HEK293 (cell line): ENCODE data around the gene SDC1.
"Not testable (repeated sequence)": the region's sequence is repeated elsewhere in the genome, so short reads cannot be mapped to it uniquely, and the experiment has no call there.

Experiments
- CTCF ChIA-PET: fragments of 350-600 bp; formaldehyde crosslinking; extraction: SDS; loops from one replicate; lab custom pipeline; 2021; ENCODE audit warnings: antibody characterized with exemption; lab: Yijun Ruan, JAX
- POLR2A ChIA-PET: fragments of 300-600 bp; formaldehyde crosslinking; extraction: SDS; loops from one replicate; lab custom pipeline; 2020; ENCODE audit warnings: antibody characterized with exemption, inconsistent platforms; lab: Yijun Ruan, JAX
- H3K27ac ChIP-seq: fragments of 200-500 bp; sonication (Bioruptor generic); 2 replicates; pipeline ENCODE4 v1.5.1; 2014; ENCODE audit warnings: low read depth, low read length, control low read depth, inconsistent platforms; ENCODE audit errors: extremely low read depth
- H3K36me3 ChIP-seq, 2 experiments: fragments of 200-500 bp in 1 of 2; sonication (Bioruptor generic) in 1 of 2; 1 replicate in 1 of 2; 2 replicates in 1 of 2; pipeline ENCODE4 v1.5.1; 2014 to 2017; ENCODE audit warnings: inconsistent platforms in 2 of 2, low read length in 2 of 2; ENCODE audit not compliant: control insufficient read depth in 2 of 2, insufficient read depth in 1 of 2
- H3K4me1 ChIP-seq: fragments of 200-500 bp; sonication (Bioruptor generic); 2 replicates; pipeline ENCODE4 v1.5.1; 2014; ENCODE audit warnings: mild to moderate bottlenecking, low read length, inconsistent platforms; ENCODE audit not compliant: control insufficient read depth, insufficient read depth
- H3K4me3 ChIP-seq: 2 replicates; pipeline ENCODE4 v1.5.1; 2011; ENCODE audit warnings: low read depth, mild to moderate bottlenecking, control low read depth, low read length, moderate library complexity
- H3K9me3 ChIP-seq: fragments of 200-500 bp; sonication (Bioruptor generic); 2 replicates; pipeline ENCODE4 v1.5.1; 2014; ENCODE audit warnings: low read depth, low read length, inconsistent platforms; ENCODE audit not compliant: control insufficient read depth, insufficient read depth
- EGR2 ChIP-seq: fragments of 450-650 bp; formaldehyde crosslinking; IDR thresholded peaks from 2 replicates; pipeline ENCODE4 v1.5.1; 2016; ENCODE audit warnings: low read depth, missing biosample characterization, missing genetic modification characterization
- KLF10 ChIP-seq: fragments of 450-650 bp; IDR thresholded peaks from 2 replicates; pipeline ENCODE4 v1.5.1; 2018; ENCODE audit warnings: missing biosample characterization, mild to moderate bottlenecking, missing genetic modification characterization
- ZNF175 ChIP-seq: fragments of 450-650 bp; formaldehyde crosslinking; IDR thresholded peaks from 2 replicates; pipeline ENCODE4 v1.5.1; 2016; ENCODE audit warnings: missing biosample characterization, missing genetic modification characterization
- ZNF266 ChIP-seq: fragments of 450-650 bp; formaldehyde crosslinking; IDR thresholded peaks from 2 replicates; pipeline ENCODE4 v1.5.1; 2016; ENCODE audit warnings: missing biosample characterization, missing genetic modification characterization, low read depth
- ZNF274 ChIP-seq, 2 experiments: fragments of 200-500 bp in 1 of 2; fragments of 450-650 bp in 1 of 2; sonication (Bioruptor generic) in 1 of 2; formaldehyde crosslinking in 1 of 2; IDR thresholded peaks; 2 replicates each; pipeline versions ENCODE4 v1.5.1 to v1.6.1; 2014 to 2016; ENCODE audit warnings: borderline replicate concordance in 1 of 2, inconsistent platforms in 1 of 2, low read length in 1 of 2, missing biosample characterization in 1 of 2, missing genetic modification characterization in 1 of 2
- ZNF391 ChIP-seq: fragments of 450-650 bp; formaldehyde crosslinking; IDR thresholded peaks from 2 replicates; pipeline ENCODE4 v1.5.1; 2016; ENCODE audit warnings: low read depth, missing biosample characterization, missing genetic modification characterization, borderline replicate concordance
- ZNF473 ChIP-seq: fragments of 450-650 bp; formaldehyde crosslinking; IDR thresholded peaks from 2 replicates; pipeline ENCODE4 v1.5.1; 2017; ENCODE audit warnings: missing biosample characterization, missing genetic modification characterization
- ZNF510 ChIP-seq: fragments of 450-650 bp; formaldehyde crosslinking; IDR thresholded peaks from 2 replicates; pipeline ENCODE4 v1.5.1; 2018; ENCODE audit warnings: mild to moderate bottlenecking, missing genetic modification characterization, missing biosample characterization; ENCODE audit not compliant: insufficient replicate concordance
- ZNF561 ChIP-seq: fragments of 450-650 bp; IDR thresholded peaks from 2 replicates; pipeline ENCODE4 v1.5.1; 2018; ENCODE audit warnings: missing biosample characterization, missing genetic modification characterization, borderline replicate concordance
- ZNF585B ChIP-seq: fragments of 450-650 bp; formaldehyde crosslinking; IDR thresholded peaks from 2 replicates; pipeline ENCODE4 v1.5.1; 2016; ENCODE audit warnings: missing biosample characterization, missing genetic modification characterization
- TF ChIP-seq, protein P1 (sequence below): fragments of 450-650 bp; formaldehyde crosslinking; IDR thresholded peaks from 2 replicates; pipeline ENCODE4 v1.5.1; 2016; ENCODE audit warnings: missing biosample characterization, missing genetic modification characterization
- TF ChIP-seq, protein P2 (sequence below): fragments of 450-650 bp; formaldehyde crosslinking; IDR thresholded peaks from 2 replicates; pipeline ENCODE4 v1.5.1; 2016; ENCODE audit warnings: missing biosample characterization, missing genetic modification characterization
- TF ChIP-seq, protein P3 (sequence below): fragments of 450-650 bp; formaldehyde crosslinking; IDR thresholded peaks from 2 replicates; pipeline ENCODE4 v1.5.1; 2017; ENCODE audit warnings: missing biosample characterization, missing genetic modification characterization
- TF ChIP-seq, protein P4 (sequence below): fragments of 450-650 bp; formaldehyde crosslinking; IDR thresholded peaks from 2 replicates; pipeline ENCODE4 v1.5.1; 2016; ENCODE audit warnings: missing biosample characterization, missing genetic modification characterization

Gene SDC1

DNA sequence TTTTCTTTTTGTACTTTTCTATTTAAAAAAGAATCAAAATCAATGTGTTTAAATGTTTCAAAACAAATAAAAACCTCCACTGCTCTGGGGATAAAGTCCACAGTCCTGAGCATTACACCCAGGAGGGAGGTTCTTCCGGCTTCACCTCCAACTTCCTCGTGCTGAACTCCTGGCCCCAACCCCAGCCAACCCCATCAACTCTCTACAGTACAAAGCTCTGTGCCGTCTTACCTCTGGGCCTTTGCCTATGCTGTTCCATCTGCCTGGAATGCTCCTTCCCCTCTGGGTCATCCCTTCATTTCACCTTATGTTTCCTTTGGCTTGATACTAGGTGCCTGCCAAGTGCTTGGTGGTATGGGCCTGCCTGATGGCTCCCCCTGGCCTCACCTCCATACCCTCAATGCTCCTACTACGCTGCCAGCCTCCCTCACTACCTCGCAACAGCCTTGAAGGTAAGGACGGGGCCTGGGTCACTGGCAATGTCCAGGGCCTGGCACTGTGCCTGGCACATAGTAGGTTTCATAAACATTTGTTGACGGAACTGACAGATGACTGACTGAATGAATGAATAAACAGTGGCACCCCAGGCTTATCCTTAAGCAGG, 28.8 kb downstream of the SDC1 start:
- H3K4me3 ChIP-seq, result no peak overlapping the region
- H3K27ac ChIP-seq, result no peak overlapping the region
- no peaks in the 10 kb centered on the region for H3K4me1 ChIP-seq
- TF ChIP-seq, protein P1, sequence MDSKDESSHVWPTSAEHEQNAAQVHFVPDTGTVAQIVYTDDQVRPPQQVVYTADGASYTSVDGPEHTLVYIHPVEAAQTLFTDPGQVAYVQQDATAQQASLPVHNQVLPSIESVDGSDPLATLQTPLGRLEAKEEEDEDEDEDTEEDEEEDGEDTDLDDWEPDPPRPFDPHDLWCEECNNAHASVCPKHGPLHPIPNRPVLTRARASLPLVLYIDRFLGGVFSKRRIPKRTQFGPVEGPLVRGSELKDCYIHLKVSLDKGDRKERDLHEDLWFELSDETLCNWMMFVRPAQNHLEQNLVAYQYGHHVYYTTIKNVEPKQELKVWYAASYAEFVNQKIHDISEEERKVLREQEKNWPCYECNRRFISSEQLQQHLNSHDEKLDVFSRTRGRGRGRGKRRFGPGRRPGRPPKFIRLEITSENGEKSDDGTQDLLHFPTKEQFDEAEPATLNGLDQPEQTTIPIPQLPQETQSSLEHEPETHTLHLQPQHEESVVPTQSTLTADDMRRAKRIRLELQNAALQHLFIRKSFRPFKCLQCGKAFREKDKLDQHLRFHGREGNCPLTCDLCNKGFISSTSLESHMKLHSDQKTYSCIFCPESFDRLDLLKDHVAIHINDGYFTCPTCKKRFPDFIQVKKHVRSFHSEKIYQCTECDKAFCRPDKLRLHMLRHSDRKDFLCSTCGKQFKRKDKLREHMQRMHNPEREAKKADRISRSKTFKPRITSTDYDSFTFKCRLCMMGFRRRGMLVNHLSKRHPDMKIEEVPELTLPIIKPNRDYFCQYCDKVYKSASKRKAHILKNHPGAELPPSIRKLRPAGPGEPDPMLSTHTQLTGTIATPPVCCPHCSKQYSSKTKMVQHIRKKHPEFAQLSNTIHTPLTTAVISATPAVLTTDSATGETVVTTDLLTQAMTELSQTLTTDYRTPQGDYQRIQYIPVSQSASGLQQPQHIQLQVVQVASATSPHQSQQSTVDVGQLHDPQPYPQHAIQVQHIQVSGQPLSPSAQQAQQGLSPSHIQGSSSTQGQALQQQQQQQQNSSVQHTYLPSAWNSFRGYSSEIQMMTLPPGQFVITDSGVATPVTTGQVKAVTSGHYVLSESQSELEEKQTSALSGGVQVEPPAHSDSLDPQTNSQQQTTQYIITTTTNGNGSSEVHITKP (tag by site-specific recombination), result 0 out of 2 replicates have a peak, but pooled peaks have one; percentile 17
- TF ChIP-seq EGR2 (tag by site-specific recombination), result no peak
- H3K36me3 ChIP-seq, result peaks cover 0 to 7% of the 10 kb centered on the region in 2 experiments; a peak in 1 of 3 replicates
- ChIA-PET CTCF (no interaction called here), POLR2A (no interaction called here)
- no peaks in the 10 kb centered on the region for H3K9me3 ChIP-seq

DNA sequence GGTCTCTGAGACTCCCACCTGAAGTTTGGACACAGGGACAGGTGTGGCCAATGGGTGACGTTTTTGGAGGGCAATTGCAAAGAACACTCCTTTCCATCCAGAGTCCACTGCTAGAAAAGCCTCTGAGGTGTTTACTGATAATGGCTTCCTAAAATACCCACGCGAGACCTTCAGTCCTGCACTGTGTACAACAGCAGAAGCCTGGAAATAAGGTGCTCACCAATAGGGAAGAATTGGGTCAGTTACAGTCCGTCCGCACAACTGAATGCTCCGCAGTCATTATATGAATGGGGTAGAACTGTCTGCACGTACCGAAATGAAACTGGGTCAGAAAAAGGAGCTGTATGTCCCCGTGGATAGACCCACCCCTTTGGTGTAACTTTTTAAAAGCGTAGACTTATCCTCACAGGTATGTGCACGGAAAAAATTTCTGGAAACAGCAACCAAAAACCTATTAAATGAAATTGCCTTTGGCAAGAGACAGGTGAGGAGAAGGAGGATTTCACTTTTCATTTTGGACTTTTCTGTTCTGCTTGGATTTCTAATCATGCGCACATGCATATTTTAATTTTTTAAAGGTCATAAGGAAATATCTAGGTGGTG, 29.4 kb downstream of the SDC1 start:
- TF ChIP-seq, protein P2, sequence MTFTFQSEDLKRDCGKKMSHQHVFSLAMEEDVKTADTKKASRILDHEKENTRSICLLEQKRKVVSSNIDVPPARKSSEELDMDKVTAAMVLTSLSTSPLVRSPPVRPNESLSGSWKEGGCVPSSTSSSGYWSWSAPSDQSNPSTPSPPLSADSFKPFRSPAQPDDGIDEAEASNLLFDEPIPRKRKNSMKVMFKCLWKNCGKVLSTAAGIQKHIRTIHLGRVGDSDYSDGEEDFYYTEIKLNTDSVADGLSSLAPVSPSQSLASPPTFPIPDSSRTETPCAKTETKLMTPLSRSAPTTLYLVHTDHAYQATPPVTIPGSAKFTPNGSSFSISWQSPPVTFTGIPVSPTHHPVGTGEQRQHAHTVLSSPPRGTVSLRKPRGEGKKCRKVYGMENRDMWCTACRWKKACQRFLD, result no peak
- TF ChIP-seq ZNF175 (tag by site-specific recombination), result no peak
- H3K36me3 ChIP-seq, result peaks cover 0 to under 1% of the 10 kb centered on the region in 2 experiments; a peak in 1 of 3 replicates
- CTCF ChIA-PET, result no interaction called here
- H3K4me3 ChIP-seq, result no peak overlapping the region
- H3K27ac ChIP-seq, result no peak overlapping the region
- H3K4me1 ChIP-seq, result no peaks in the 10 kb centered on the region
- POLR2A ChIA-PET, result no interaction called here
- H3K9me3 ChIP-seq, result no peaks in the 10 kb centered on the region

DNA sequence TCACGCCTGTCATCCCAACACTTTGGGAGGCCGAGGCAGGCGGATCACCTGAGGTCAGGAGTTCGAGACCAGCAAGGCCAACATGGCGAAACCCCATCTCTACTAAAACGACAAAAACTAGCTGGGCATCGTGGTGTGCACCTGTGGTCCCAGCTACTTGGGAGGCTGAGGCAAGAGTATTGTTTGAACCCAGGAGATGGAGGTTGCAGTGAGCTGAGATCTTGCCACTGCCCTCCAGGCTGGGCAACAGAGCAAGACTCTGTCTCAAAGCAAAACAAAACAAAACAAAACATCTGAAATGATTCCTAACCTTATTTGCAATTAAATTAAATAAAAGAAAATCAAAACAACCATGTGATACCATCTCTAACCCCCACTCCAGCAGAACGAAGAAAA, 29.9 kb downstream of the SDC1 start:
- H3K27ac ChIP-seq, CTCF ChIA-PET, POLR2A ChIA-PET, H3K4me1 ChIP-seq, H3K4me3 ChIP-seq, H3K9me3 ChIP-seq, H3K36me3 ChIP-seq: not testable (repeated sequence)

DNA sequence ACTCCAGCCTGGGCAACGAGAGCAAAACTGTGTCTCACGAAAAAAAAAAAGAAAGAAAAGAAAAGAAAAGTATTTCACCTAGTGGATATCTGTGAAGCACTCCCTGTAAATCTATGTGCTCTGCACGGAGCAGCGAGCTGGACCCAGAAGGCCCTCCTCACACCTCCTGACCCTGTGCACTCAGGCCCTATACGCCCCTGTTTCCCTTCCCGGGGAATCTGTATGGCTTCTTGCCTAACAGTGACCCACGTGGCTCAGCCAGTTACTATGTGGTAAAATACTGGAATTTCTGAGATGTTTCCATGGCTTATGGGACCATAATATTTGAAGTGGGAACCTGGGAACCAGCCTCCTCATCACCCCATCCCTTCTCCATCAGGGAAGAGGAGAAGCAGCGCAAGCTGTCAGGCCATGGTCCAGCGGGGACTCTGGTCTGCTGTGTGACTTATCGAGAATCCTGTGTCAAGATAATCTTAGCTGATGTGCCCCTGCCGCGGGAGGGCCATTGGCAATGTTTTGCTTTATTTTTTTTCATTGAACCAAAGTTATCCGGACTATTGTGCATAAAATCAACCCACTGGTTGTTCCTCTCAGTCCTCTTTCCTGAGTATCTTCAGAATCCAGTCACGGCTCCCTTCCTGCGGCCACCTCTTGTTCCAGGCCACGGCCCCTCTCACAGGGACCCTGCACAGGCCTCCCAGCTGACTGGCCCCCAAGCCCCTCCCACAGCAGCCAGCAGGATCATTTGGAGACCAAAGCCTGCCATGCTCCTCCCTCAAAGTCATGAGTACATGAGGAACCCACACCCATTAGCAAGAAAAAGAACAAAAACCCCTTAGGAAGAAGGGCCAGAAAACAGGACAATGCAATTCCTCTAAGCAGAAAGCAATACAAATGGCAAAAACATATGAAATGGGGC, 30.6 kb downstream of the SDC1 start:
- H3K27ac ChIP-seq, result no peak overlapping the region
- ChIA-PET POLR2A (no interaction called here), CTCF (interaction anchor here (0.7 kb wide), 1 partner anchor 83 kb away, joined by 3 read pairs; no protein-coding TSS in a partner anchor)
- no peak overlapping the region for H3K4me3 ChIP-seq
- H3K36me3 ChIP-seq, result no peaks in the 10 kb centered on the region
- no peaks in the 10 kb centered on the region for H3K9me3 ChIP-seq
- no peaks in the 10 kb centered on the region for H3K4me1 ChIP-seq
- TF ChIP-seq, protein P3, sequence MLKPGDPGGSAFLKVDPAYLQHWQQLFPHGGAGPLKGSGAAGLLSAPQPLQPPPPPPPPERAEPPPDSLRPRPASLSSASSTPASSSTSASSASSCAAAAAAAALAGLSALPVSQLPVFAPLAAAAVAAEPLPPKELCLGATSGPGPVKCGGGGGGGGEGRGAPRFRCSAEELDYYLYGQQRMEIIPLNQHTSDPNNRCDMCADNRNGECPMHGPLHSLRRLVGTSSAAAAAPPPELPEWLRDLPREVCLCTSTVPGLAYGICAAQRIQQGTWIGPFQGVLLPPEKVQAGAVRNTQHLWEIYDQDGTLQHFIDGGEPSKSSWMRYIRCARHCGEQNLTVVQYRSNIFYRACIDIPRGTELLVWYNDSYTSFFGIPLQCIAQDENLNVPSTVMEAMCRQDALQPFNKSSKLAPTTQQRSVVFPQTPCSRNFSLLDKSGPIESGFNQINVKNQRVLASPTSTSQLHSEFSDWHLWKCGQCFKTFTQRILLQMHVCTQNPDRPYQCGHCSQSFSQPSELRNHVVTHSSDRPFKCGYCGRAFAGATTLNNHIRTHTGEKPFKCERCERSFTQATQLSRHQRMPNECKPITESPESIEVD, result no peak
- TF ChIP-seq ZNF473, result no peak
- no peak for TF ChIP-seq ZNF561 (tag by site-specific recombination)
- TF ChIP-seq ZNF510 (tag by site-specific recombination), result no peak
- TF ChIP-seq ZNF274 (IDR thresholded peaks at IDR 0.05; ENCODE audit: low read length), result no peak
- TF ChIP-seq ZNF274 (tag by site-specific recombination; IDR thresholded peaks at IDR 0.05; ENCODE audit: borderline replicate concordance), result no peak
- no peak for TF ChIP-seq KLF10 (tag by site-specific recombination)
- no peak for TF ChIP-seq ZNF585B
- no peak for TF ChIP-seq ZNF266
- no peak for TF ChIP-seq ZNF391
- TF ChIP-seq, protein P4, sequence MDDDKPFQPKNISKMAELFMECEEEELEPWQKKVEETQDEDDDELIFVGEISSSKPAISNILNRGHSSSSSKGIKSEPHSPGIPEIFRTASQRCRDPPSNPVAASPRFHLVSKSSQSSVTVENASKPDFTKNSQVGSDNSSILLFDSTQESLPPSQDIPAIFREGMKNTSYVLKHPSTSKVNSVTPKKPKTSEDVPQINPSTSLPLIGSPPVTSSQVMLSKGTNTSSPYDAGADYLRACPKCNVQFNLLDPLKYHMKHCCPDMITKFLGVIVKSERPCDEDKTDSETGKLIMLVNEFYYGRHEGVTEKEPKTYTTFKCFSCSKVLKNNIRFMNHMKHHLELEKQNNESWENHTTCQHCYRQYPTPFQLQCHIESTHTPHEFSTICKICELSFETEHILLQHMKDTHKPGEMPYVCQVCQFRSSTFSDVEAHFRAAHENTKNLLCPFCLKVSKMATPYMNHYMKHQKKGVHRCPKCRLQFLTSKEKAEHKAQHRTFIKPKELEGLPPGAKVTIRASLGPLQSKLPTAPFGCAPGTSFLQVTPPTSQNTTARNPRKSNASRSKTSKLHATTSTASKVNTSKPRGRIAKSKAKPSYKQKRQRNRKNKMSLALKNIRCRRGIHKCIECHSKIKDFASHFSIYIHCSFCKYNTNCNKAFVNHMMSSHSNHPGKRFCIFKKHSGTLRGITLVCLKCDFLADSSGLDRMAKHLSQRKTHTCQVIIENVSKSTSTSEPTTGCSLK (tag by site-specific recombination), result no peak
